GM12873 (cell line): Measurements from ENCODE around the gene VPS18.

Experiments
- CTCF ChIP-seq: IDR thresholded peaks from 2 replicates; pipeline ENCODE4 v1.5.1; 2012; ENCODE audit warnings: low read depth, mild to moderate bottlenecking, moderate library complexity, low read length, control low read depth; ENCODE audit not compliant: insufficient read depth; ENCODE audit errors: missing control alignments

Gene VPS18

GRCh38 chr15:40872791-40873693 is 21.2 kb upstream of the VPS18 start:
- no peak for TF ChIP-seq CTCF

- TF ChIP-seq CTCF = peak; percentile 54
These were observed 20.3 kb upstream of the VPS18 start, which contains the start of gene RHOV for GRCh38 chr15:40873694-40874561. TSS of gene RHOV (minus strand) at chr15:40874234. CDS start at chr15:40874139, 95 bp downstream.

GRCh38 chr15:40875991-40876730 is 18.1 kb upstream of the VPS18 start:
- TF ChIP-seq CTCF = no peak

GRCh38 chr15:40877694-40878093 is 16.6 kb upstream of the VPS18 start:
- no peak for TF ChIP-seq CTCF

- TF ChIP-seq CTCF = no peak
These were observed 15.5 kb upstream of the VPS18 start for GRCh38 chr15:40878785-40879184.

GRCh38 chr15:40879609-40880008 is 14.6 kb upstream of the VPS18 start:
- no peak for TF ChIP-seq CTCF
